ENCODE data around the gene PLD4.
"Not testable (repeated sequence)": the region's sequence is repeated elsewhere in the genome, so short reads cannot be mapped to it uniquely, and the experiment has no call there.

PLD4 gene

DNA sequence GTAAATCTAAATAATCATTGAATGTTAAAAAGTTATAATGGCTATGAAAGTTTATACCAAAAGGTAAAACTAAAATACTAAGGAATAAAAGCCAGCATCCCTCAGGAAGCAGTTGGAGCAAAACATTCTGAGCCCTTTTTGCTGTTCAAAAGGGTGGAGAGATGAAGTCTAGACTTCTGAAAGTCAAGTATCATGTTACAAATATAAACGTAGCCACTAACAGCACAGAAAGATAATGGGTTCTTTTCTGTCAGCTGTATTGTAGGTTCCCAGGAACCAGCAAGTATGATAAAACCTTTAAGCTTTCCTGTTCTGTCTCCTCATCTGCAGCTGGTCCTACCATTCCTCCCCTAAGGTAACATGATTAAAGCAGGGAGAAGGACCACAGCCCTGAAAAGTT, 16.4 kb upstream of the PLD4 start:
- TF ChIP-seq, protein P1, sequence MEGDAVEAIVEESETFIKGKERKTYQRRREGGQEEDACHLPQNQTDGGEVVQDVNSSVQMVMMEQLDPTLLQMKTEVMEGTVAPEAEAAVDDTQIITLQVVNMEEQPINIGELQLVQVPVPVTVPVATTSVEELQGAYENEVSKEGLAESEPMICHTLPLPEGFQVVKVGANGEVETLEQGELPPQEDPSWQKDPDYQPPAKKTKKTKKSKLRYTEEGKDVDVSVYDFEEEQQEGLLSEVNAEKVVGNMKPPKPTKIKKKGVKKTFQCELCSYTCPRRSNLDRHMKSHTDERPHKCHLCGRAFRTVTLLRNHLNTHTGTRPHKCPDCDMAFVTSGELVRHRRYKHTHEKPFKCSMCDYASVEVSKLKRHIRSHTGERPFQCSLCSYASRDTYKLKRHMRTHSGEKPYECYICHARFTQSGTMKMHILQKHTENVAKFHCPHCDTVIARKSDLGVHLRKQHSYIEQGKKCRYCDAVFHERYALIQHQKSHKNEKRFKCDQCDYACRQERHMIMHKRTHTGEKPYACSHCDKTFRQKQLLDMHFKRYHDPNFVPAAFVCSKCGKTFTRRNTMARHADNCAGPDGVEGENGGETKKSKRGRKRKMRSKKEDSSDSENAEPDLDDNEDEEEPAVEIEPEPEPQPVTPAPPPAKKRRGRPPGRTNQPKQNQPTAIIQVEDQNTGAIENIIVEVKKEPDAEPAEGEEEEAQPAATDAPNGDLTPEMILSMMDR (IDR thresholded peaks at IDR 0.05; ENCODE audit: low read depth, low read length, missing control alignments) = no peak
- H3K4me3 ChIP-seq (ENCODE audit: low read depth, low read length) = no peak overlapping the region
- DNase-seq (ENCODE audit: low read depth) = no peak

DNA sequence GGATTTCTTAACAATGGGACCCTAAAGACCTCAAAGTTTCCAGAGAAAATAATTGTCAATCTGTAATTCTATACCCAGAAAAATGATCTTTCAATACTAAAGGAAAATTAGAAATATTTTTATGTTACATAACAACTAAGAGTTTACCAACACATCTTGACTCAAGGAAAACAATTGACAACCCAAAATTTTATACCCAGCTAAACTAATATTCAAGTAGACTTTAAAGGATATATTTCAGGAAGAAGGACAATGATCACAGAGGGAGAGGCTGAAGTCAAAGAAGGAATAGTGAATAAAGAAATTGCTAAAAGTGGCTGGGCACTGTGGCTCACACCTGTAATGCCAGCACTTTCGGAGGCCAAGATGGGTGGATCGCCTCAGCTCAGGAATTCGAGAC, 12.6 kb upstream of the PLD4 start:
- H3K4me3 ChIP-seq (ENCODE audit: low read depth, low read length) = no peak overlapping the region
- TF ChIP-seq, protein P1 (IDR thresholded peaks at IDR 0.05; ENCODE audit: low read depth, low read length, missing control alignments) = no peak

DNA sequence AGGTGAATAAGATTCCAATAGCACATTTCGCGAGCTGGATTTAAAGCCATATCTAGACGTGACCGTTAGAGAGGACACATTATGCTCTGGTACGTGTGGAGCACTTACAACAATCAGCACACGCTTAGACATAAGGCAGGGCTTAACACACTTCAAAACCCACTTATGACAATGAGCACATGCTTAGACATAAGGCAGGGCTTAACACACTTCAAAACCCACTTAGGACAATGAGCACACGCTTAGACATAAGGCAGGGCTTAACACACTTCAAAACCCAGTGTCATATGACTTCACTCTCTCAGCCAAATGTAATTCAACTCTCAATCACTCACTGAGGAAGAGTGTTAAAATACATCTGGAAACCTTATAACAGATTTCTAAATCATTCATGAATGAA, 11.2 kb upstream of the PLD4 start:
- TF ChIP-seq, protein P1 (IDR thresholded peaks at IDR 0.05; ENCODE audit: low read depth, low read length, missing control alignments) = no peak
- DNase-seq (ENCODE audit: low read depth) = no peak
- H3K4me3 ChIP-seq (ENCODE audit: low read depth, low read length) = no peak overlapping the region

More for the DNA sequence above, 12.6 kb upstream of the PLD4 start:
- no peak for DNase-seq (ENCODE audit: low read depth)

DNA sequence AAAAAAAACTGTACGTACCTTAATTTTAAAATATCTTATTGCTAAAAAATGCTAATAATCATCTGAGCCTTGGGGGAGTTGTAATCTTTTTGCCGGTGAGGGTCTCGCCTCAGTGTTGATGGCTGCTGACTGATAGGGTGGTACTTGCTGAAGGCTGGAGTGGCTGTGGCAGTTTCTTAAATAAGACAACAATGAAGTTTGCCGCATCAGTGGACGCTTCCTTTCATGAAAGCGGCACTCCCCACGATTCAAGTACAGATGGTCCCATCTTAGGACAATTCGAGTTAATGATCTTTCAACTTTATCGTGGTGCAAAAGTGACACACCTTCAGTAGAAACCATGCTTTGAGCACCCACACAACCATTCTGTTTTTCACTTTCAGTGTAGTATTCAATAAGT, 7.6 kb upstream of the PLD4 start:
- TF ChIP-seq, protein P1 (IDR thresholded peaks at IDR 0.05; ENCODE audit: low read depth, low read length, missing control alignments) = no peak
- H3K4me3 ChIP-seq (ENCODE audit: low read depth, low read length) = no peak overlapping the region
- no peak for DNase-seq (ENCODE audit: low read depth)

DNA sequence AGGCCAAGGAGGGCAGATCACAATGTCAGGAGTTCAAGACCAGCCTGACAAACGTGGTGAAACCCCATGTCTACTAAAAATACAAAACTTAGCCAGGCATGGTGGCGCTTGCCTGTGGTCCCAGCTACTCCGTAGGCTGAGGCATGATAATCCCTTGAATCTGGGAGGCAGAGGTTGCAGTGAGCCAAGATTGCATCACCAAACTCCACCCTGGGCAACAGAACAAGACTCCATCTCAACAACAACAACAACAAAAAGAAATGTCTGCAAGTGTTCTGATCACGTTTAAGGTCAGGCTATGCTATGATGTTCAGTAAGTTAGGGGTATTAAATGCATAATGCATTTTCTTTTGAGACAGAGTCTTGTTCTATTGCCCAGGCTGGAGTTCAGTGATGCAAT, 6.7 kb upstream of the PLD4 start:
- no peak overlapping the region for H3K4me3 ChIP-seq (ENCODE audit: low read depth, low read length)
- TF ChIP-seq, protein P1 (IDR thresholded peaks at IDR 0.05; ENCODE audit: low read depth, low read length, missing control alignments) = no peak
- no peak for DNase-seq (ENCODE audit: low read depth)

DNA sequence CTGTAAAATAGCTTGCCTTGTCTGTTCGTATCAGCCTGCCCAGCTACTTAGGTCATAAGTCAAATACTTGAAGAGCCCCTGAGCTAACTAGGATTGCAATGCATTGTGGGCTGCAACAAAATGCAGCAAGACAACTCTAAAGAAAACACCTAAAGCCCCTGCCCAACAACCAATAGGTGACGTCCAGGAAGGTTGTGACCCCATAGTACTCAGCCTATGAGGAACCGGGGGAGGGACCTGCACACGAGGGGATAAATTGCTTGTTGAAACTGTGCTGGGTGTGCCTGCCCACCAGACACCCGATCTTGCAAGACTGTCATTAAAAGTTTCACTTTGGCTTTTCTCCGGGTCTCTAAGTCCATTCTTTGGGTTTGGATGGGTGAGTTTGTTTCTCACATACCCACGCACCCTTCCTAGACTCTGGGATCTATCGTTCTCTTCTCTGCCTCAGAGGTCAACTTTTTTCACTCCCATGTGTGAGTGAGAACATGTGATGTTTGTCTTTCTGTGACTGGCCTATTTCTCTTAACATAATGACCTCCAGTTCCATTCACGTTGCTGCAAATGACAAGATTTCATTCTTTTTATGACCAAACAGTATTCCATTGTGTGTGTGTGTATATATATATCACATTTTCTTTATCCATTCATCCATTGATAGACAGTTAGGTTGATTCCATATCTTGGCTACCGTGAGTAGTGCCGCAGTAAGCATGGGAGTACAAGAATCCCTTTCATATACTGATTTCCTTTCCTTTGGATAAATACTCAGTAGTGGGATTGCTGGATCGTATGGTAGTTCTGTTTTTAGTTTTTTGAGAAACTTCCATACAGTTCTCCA, 5.3 kb upstream of the PLD4 start:
- DNase-seq (ENCODE audit: low read depth); H3K4me3 ChIP-seq (ENCODE audit: low read depth, low read length): not testable (repeated sequence)

DNA sequence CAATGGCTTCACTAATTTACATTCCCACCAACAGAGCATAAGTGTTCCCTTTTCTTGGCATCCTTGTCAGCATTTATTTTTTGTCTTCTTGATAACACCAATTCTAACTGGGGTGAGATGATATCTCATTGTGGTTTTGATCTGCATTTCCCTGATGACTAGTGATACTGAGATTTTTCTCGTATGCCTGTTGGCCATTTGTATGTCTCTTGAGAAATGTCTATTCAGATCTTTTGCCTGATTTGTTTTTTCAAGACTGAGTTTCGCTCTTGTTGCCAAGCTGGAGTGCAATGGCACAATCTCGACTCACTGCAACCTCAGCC, 4.7 kb upstream of the PLD4 start:
- TF ChIP-seq, protein P1 (IDR thresholded peaks at IDR 0.05; ENCODE audit: low read depth, low read length, missing control alignments) = no peak
- H3K4me3 ChIP-seq (ENCODE audit: low read depth, low read length) = no peak overlapping the region
- DNase-seq (ENCODE audit: low read depth) = no peak

Measured in GM12864 (cell line).